WI38 (cell line): ENCODE data around the gene ROCK1.
"Not testable (repeated sequence)": the region's sequence is repeated elsewhere in the genome, so short reads cannot be mapped to it uniquely, and the experiment has no call there.

Experiments used
- H3K4me3 ChIP-seq: 2 replicates; pipeline ENCODE4 v1.5.1; 2011; ENCODE audit warnings: low read depth, mild to moderate bottlenecking, control low read depth, low read length
- TF ChIP-seq, protein P1 (sequence below): IDR thresholded peaks from 2 replicates; pipeline ENCODE4 v1.5.1; 2012; ENCODE audit warnings: low read depth, mild to moderate bottlenecking, control low read depth, low read length

The ROCK1 gene

DNA sequence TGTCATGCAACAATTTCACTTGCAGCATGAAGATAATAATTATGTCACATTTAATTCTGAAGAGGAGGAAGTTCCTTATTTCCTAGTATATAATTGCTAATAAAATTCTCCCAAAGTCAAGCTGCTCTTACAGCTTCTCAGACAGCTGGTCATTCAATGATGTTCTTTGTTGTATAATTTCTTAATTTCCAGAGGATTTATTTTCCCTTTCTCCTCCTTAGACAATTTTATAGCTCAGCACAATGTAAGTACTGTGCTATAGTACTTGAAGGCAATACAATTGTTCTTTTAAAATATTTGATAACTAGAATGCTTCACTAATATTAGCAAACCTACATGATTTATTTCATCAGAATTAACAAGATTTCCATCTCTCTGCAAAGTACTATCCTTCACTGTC lies 73.4 kb downstream of the ROCK1 start:
- TF ChIP-seq, protein P1, sequence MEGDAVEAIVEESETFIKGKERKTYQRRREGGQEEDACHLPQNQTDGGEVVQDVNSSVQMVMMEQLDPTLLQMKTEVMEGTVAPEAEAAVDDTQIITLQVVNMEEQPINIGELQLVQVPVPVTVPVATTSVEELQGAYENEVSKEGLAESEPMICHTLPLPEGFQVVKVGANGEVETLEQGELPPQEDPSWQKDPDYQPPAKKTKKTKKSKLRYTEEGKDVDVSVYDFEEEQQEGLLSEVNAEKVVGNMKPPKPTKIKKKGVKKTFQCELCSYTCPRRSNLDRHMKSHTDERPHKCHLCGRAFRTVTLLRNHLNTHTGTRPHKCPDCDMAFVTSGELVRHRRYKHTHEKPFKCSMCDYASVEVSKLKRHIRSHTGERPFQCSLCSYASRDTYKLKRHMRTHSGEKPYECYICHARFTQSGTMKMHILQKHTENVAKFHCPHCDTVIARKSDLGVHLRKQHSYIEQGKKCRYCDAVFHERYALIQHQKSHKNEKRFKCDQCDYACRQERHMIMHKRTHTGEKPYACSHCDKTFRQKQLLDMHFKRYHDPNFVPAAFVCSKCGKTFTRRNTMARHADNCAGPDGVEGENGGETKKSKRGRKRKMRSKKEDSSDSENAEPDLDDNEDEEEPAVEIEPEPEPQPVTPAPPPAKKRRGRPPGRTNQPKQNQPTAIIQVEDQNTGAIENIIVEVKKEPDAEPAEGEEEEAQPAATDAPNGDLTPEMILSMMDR, result no peak

DNA sequence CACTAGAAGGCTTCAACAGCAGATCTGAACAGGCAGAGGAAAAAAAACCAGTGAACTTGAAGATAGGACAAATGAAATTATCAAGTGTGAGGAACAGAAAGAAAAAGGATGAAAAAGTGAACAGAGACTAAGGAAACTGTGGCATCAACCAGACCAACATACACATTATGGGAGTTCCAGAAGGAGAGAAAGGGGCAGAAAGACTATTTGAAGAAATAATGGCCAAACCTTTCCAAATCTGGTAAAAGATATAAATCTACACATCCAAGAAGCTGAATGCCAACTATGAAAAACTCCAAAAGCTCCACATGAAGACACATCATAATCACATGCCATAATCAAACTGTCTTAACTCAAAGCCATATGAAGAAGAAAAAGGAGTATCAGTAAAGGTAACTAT lies 79.8 kb downstream of the ROCK1 start:
- H3K4me3 ChIP-seq, result no peak overlapping the region
- TF ChIP-seq, protein P1, result no peak

More for the DNA sequence above, 73.4 kb downstream of the ROCK1 start:
- H3K4me3 ChIP-seq, result no peak overlapping the region

DNA sequence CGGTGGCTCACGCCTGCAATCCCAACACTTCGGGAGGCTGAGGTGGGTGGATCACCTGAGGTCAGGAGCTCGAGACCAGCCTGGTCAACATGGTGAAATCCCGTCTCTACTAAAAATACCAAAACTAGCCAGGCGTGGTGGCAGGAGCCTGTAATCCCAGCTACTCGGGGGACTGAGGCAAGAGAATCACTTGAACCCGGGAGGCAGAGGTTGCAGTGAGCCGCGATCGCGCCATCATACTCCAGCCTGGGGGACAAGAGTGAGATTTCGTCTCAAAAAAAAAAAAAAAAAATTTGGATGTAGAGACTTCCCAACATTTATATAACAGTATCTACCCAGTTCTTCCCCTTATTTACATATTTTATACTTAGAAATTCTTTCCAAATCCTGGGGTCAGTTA lies 93.4 kb downstream of the ROCK1 start:
- not testable (repeated sequence) for H3K4me3 ChIP-seq

DNA sequence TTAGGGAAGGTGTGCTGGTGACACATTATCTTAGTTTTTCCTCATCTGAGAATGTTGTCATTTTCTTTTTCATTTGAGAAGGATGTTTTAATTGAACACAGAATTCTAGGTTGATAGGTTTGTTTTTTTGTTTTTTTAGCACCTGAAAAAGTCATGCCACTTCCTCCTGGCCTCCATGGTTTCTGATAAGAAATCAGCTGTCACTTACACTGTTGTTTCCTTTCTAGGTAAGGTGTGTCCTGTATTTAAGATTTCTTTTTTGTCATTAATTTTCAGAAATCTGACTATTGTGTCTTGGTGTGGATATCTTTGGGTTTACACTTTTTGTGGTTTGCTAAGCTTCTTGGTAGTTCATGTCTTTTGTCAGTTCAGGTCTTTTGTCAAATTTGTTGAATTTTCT lies 99.3 kb downstream of the ROCK1 start:
- H3K4me3 ChIP-seq, result no peak overlapping the region
- TF ChIP-seq, protein P1, result no peak

DNA sequence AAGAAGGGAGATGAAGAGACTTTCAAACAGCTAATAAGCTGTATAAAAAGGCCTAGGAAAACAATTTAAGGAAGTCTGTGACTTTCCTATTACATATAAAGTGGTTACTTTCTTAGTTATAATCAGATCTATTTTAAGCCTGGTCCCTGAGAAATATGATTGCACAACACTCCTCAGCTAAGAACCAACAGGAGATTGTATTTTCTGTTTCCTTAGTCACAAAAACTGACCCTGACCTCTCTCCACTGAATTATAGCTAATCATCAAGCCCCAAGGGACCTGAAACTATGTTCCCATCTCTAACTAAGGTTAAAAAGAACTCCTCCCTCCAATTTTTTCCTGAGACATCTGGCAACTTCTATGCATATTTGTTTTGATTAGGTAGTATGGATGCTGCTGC lies 106.9 kb downstream of the ROCK1 start:
- no peak overlapping the region for H3K4me3 ChIP-seq
- TF ChIP-seq, protein P1, result no peak

DNA sequence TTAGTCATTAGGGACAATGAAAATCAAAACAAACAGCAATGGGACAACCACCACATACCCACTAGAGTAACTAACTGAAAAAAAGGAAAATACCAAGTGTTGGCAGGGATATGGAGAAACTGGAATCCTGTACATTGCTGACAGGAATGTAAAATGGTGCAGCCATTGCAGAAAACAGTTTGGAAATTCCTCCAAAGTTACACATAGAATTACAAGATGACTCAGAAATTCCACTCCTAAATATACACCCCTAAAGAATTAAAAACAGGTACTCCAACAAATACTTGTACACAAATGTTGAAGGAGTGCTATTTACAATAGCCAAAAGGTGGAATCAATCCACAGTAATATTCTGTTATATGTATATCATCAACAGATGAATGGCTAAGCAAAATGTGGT lies 110.9 kb downstream of the ROCK1 start:
- TF ChIP-seq, protein P1, result no peak
- H3K4me3 ChIP-seq, result no peak overlapping the region

DNA sequence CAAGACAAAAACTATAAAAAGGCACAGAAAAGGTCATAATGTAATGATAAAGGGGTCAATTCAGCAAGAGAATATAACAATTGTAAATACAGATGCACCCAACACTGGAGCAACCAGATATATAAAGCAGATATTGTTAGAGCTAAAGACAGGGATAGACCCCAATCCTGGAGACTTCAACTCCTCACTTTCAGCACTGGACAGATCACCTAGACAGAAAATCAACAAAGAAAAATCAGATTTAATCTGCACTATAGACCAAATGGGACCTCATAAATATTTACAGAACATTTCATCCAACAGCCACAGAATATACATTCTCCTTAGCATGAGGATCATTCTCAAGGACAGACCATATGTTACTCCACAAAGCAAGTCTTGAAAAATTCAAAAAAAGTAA lies 114.2 kb downstream of the ROCK1 start:
- H3K4me3 ChIP-seq, result no peak overlapping the region
- TF ChIP-seq, protein P1, result no peak

DNA sequence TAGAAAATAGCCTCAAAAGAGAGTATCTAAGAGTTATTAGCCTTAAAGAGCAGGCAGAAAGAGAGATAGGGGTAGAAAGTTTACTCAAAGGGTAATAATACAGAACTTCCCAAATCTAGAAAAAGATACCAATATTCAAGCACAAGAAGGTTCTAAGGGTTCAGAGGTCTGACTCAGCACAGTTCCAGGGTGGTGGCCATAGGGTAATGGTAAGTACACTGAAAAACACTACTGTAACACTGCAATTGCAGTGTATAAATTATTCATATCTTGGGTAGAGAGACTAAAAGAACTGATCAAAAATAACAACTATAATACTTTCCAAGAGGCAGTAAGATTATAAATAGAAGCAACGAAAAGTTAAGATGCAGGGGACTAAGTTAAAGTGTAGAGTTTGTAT lies 115.2 kb downstream of the ROCK1 start:
- no peak overlapping the region for H3K4me3 ChIP-seq
- TF ChIP-seq, protein P1, result no peak
